Ascending aorta (tissue), 2 donors: Measurements from ENCODE around the gene OPA3. TPM values are rescaled to one million over a fixed set of nuclear protein-coding genes. Genes with fewer than 3 reads are reported as not detected.
A peak's percentile ranks its signal among the peaks of the same experiment; 100 is the strongest.

ENCODE experiments used
- DNase-seq, 2 donors: peaks; one replicate each; pipeline ENCODE4 v3.0.0-alpha.2; 2019; ENCODE audit warnings: low spot score in 2 of 2
- H3K27ac ChIP-seq, 2 donors: fragments of 200-600 bp; sonication (generic); one replicate each; pipeline ENCODE4 v1.5.1; 2016 to 2017; ENCODE audit warnings: mild to moderate bottlenecking in 1 of 2
- H3K27me3 ChIP-seq: fragments of 200-600 bp; sonication (generic); one replicate; pipeline ENCODE4 v1.5.1; 2017
- H3K36me3 ChIP-seq, 2 donors: fragments of 200-600 bp; sonication (generic); one replicate each; pipeline ENCODE4 v1.5.1; 2016
- H3K4me1 ChIP-seq, 2 donors: fragments of 200-600 bp; sonication (generic); one replicate each; pipeline ENCODE4 v1.5.1; 2016 to 2017; ENCODE audit warnings: mild to moderate bottlenecking in 1 of 2
- H3K4me3 ChIP-seq, 2 donors: fragments of 200-600 bp; sonication (generic); one replicate each; pipeline ENCODE4 v1.5.1; 2016 to 2017; ENCODE audit warnings: mild to moderate bottlenecking in 1 of 2
- H3K9me3 ChIP-seq, 2 donors: fragments of 200-600 bp; sonication (generic); one replicate each; pipeline ENCODE4 v1.5.1; 2016
- intact Hi-C: fragments of 100-400 bp; cut with DNase I; formaldehyde crosslinking; loops from one replicate; pipeline ENCODE4 v1.15.1; 2023
- total RNA-seq: library from RNA; depleted of rRNA; stranded (reverse); fragments of >200 nt; gene quantifications from one replicate; pipeline ENCODE4 v1.1.0, GENCODE V29; 2016
- TF ChIP-seq, protein P1 (sequence below), 3 experiments: fragments of 200-600 bp in 2 of 3; fragments of 450-650 bp in 1 of 3; sonication (generic) in 2 of 3; IDR thresholded peaks; one replicate each; pipeline ENCODE4 v1.5.1; 2016 to 2019; ENCODE audit warnings: antibody characterized with exemption in 3 of 3, mild to moderate bottlenecking in 1 of 3, moderate library complexity in 1 of 3

The OPA3 gene
- total RNA-seq, 1 donor from 2014 or later = 4.5 TPM

- Histone ChIP-seq H3K9me3 (no peaks in the 10 kb centered on the region), H3K4me3 (peak overlapping the region; percentile 37 to 39), H3K36me3 (no peaks in the 10 kb centered on the region), H3K27me3 (peaks cover 18% of the 10 kb centered on the region), H3K4me1 (peaks cover 8 to 17% of the 10 kb centered on the region in 2 donors), H3K27ac (no peak overlapping the region)
- intact Hi-C loops = loop anchor here (1.0 to 10.0 kb wide), 2 partner anchors 15 to 245 kb away; partner anchors contain the start of gene MARK4
- TF ChIP-seq, protein P1, sequence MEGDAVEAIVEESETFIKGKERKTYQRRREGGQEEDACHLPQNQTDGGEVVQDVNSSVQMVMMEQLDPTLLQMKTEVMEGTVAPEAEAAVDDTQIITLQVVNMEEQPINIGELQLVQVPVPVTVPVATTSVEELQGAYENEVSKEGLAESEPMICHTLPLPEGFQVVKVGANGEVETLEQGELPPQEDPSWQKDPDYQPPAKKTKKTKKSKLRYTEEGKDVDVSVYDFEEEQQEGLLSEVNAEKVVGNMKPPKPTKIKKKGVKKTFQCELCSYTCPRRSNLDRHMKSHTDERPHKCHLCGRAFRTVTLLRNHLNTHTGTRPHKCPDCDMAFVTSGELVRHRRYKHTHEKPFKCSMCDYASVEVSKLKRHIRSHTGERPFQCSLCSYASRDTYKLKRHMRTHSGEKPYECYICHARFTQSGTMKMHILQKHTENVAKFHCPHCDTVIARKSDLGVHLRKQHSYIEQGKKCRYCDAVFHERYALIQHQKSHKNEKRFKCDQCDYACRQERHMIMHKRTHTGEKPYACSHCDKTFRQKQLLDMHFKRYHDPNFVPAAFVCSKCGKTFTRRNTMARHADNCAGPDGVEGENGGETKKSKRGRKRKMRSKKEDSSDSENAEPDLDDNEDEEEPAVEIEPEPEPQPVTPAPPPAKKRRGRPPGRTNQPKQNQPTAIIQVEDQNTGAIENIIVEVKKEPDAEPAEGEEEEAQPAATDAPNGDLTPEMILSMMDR (IDR thresholded peaks at IDR 0.05) = no peak
- DNase-seq = no peak
Observed at GRCh38 chr19:45499196-45500180, 85.1 kb downstream of the OPA3 start.

GRCh38 chr19:45498411-45499195 lies 86.0 kb downstream of the OPA3 start, which contains the start of gene PPM1N:
Gene PPM1N (plus strand): TSS chr19:45498443. CDS start chr19:45498473, 30 bp downstream.
- TF ChIP-seq, protein P1 (IDR thresholded peaks at IDR 0.05) = no peak
- no peaks in the 10 kb centered on the region for H3K9me3 ChIP-seq
- H3K36me3 ChIP-seq = no peaks in the 10 kb centered on the region
- peak within 1 kb of the TSS; percentile 58 to 74 for H3K4me3 ChIP-seq
- peaks cover 8 to 17% of the 10 kb centered on the region in 2 donors for H3K4me1 ChIP-seq
- H3K27me3 ChIP-seq = peaks cover 18% of the 10 kb centered on the region
- intact Hi-C loops = loop anchor here (1.0 kb wide), 1 partner anchor 16 kb away; no protein-coding TSS in a partner anchor
- no peak within 1 kb of the TSS for H3K27ac ChIP-seq
- no peak for DNase-seq

DNA sequence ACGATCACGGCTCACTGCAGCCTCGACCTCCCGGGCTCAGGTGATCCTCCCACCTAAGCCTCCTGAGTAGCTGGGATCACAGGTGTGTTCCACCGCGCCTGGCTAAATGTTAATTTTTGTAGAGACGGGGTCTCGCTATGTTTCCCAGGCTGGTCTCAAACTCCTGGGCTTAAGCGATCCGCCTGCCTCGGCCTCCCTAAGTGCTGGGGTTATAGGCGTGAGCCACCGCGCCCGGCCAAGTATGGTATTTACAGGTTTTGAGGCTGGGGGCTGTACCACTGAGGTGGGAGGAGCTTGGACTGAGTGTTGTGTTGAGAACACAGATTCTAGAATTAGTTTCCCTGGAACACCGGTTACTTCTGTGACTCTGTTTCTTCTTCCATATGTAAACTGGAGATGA lies 86.8 kb downstream of the OPA3 start:
- no peak for DNase-seq
- TF ChIP-seq, protein P1 (IDR thresholded peaks at IDR 0.05) = no peak
- intact Hi-C loops = no loop called here
- Histone ChIP-seq H3K4me3 (no peak overlapping the region), H3K4me1 (peaks cover 8 to 24% of the 10 kb centered on the region in 2 donors), H3K27ac (no peak overlapping the region), H3K27me3 (peaks cover 18% of the 10 kb centered on the region), H3K36me3 (no peaks in the 10 kb centered on the region), H3K9me3 (no peaks in the 10 kb centered on the region)

DNA sequence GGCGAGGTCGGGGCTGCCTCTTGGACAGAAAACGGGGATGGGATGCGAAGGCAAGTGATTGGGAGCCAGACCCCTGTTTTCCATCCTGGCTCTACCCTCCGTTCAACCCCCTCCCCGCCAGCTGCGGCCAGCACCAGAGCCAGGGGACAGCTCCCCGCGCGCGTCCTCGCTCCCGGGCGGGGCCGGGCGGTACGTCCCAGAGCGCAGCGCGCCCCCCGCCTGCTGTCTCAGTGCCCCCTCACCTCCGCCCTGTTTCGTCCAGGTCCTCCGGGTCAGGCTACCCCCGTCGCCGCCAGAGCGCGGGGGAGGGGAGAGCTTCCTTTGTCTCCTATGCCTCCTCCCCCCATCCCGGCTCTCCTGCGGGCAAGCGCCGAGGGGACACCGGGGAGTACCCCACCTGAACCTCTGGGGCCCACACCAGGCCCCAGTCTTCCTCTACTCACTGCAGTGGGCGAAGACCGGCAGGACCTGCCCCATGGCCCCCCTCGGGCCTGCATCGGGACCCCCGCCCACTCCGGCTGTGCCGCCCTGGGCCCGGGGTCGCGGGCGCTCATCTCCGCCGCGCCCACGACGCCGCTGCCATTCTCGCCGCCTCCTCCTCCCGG lies 88.2 kb downstream of the OPA3 start:
- Histone ChIP-seq H3K4me1 (peaks cover 8 to 25% of the 10 kb centered on the region in 2 donors), H3K27ac (no peak overlapping the region), H3K36me3 (no peaks in the 10 kb centered on the region), H3K4me3 (peak overlapping the region; percentile 58 to 74), H3K27me3 (peaks cover 18% of the 10 kb centered on the region), H3K9me3 (no peaks in the 10 kb centered on the region)
- intact Hi-C loops = no loop called here
- no peak for DNase-seq
- TF ChIP-seq, protein P1 (IDR thresholded peaks at IDR 0.05) = no peak

DNA sequence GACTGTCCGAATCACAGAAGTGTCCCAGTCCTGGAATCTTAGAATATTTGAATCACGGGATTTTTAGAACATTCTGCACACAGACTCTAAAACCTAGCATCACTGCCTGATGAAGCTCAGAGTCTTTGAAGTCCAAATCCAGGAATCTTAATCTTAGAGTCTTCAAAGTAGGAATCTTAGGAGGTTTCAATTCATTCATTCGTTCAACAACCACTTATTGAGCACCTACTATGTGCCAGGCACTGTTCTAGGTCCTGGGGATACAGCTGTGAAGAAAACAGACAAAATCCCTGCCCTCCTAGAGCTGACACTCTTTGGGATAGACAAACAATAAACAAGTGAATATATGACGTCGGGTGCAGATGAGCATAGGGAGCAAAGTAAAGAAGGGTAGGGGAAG lies 89.4 kb downstream of the OPA3 start:
- intact Hi-C loops = no loop called here
- H3K4me1 ChIP-seq = peaks cover 8 to 25% of the 10 kb centered on the region in 2 donors

More for the DNA sequence above, 89.4 kb downstream of the OPA3 start:
- TF ChIP-seq, protein P1 (IDR thresholded peaks at IDR 0.05) = no peak
- H3K9me3 ChIP-seq = no peaks in the 10 kb centered on the region
- no peak overlapping the region for H3K4me3 ChIP-seq
- H3K27ac ChIP-seq = no peak overlapping the region
- H3K36me3 ChIP-seq = no peaks in the 10 kb centered on the region
- peaks cover 18% of the 10 kb centered on the region for H3K27me3 ChIP-seq
- no peak for DNase-seq
